ENCODE data around the gene ACVR2A. TPM values are rescaled to one million over a fixed set of nuclear protein-coding genes. Genes with fewer than 3 reads are reported as not detected.

ACVR2A gene
- total and polyA plus RNA-seq, 3 donors from 2014 or later, result 11.4 to 38.3 (median 21.6) TPM

GRCh38 chr2:147851244-147851930, 6.6 kb downstream of the ACVR2A start:
- TF ChIP-seq, protein P1, sequence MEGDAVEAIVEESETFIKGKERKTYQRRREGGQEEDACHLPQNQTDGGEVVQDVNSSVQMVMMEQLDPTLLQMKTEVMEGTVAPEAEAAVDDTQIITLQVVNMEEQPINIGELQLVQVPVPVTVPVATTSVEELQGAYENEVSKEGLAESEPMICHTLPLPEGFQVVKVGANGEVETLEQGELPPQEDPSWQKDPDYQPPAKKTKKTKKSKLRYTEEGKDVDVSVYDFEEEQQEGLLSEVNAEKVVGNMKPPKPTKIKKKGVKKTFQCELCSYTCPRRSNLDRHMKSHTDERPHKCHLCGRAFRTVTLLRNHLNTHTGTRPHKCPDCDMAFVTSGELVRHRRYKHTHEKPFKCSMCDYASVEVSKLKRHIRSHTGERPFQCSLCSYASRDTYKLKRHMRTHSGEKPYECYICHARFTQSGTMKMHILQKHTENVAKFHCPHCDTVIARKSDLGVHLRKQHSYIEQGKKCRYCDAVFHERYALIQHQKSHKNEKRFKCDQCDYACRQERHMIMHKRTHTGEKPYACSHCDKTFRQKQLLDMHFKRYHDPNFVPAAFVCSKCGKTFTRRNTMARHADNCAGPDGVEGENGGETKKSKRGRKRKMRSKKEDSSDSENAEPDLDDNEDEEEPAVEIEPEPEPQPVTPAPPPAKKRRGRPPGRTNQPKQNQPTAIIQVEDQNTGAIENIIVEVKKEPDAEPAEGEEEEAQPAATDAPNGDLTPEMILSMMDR (IDR thresholded peaks at IDR 0.05), result no peak
- TF ChIP-seq POLR2A (IDR thresholded peaks at IDR 0.05), result no peak
- Histone ChIP-seq H3K27ac (no peak overlapping the region), H3K4me1 (peaks cover 10% of the 10 kb centered on the region), H3K4me3 (no peak overlapping the region), H3K27me3 (no peaks in the 10 kb centered on the region), H3K9me3 (no peaks in the 10 kb centered on the region), H3K36me3 (ENCODE audit: low read depth, missing control alignments) (no peaks in the 10 kb centered on the region)
- WGBS, 2 donors, result 71 to 100% methylated on average over 1 of the region's 1 CpG
- intact Hi-C loops (cut with DNase I; ENCODE audit: low total_unique reads), result no loop called here
- DNase-seq, result no peak

DNA sequence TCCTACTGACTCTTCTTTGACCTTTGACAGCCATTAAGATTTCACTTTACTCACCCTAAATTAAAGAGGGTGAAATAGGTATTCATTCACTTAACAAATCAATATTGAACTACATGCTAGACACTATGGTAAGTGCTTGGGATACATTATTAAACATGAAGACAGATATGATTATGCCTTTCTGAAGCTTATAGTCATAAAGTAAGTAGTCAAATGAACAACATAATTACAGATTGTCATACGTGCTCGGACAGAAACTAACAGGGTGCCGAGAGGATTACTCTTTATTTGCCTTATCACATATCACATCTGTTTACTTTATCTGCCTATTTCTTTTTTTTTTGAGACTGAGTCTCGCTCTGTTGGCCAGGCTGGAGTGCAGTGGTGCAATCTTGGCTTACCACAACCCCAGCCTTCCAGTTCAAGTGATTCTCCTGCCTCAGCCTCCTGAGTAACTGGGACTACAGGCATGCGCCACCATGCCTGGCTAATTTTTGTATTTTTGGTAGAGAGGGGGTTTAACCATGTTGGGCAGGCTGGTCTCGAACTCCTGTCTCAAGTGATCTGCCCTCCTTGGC, 9.8 kb downstream of the ACVR2A start:
- WGBS, 2 donors, result 91 to 92% methylated on average over 6 of the region's 6 CpGs
- Histone ChIP-seq H3K4me3 (no peak overlapping the region), H3K4me1 (peaks cover 4% of the 10 kb centered on the region), H3K9me3 (no peaks in the 10 kb centered on the region), H3K27ac (no peak overlapping the region), H3K27me3 (no peaks in the 10 kb centered on the region), H3K36me3 (ENCODE audit: low read depth, missing control alignments) (no peaks in the 10 kb centered on the region)
- TF ChIP-seq POLR2A (IDR thresholded peaks at IDR 0.05), result no peak
- TF ChIP-seq, protein P1 (IDR thresholded peaks at IDR 0.05), result no peak
- DNase-seq, result no peak
- intact Hi-C loops (cut with DNase I; ENCODE audit: low total_unique reads), result no loop called here

GRCh38 chr2:147855316-147855715, 10.5 kb downstream of the ACVR2A start:
- H3K27me3 ChIP-seq, result no peaks in the 10 kb centered on the region
- no peaks in the 10 kb centered on the region for H3K36me3 ChIP-seq (ENCODE audit: low read depth, missing control alignments)
- TF ChIP-seq POLR2A (IDR thresholded peaks at IDR 0.05), result no peak
- TF ChIP-seq, protein P1 (IDR thresholded peaks at IDR 0.05), result no peak
- H3K4me1 ChIP-seq, result peaks cover 4% of the 10 kb centered on the region
- DNase-seq, result no peak
- intact Hi-C loops (cut with DNase I; ENCODE audit: low total_unique reads), result no loop called here
- no peaks in the 10 kb centered on the region for H3K9me3 ChIP-seq
- H3K4me3 ChIP-seq, result no peak overlapping the region
- H3K27ac ChIP-seq, result no peak overlapping the region

- no peak for DNase-seq
- Histone ChIP-seq H3K9me3 (no peaks in the 10 kb centered on the region), H3K27ac (no peak overlapping the region), H3K36me3 (ENCODE audit: low read depth, missing control alignments) (no peaks in the 10 kb centered on the region), H3K4me3 (no peak overlapping the region), H3K27me3 (no peaks in the 10 kb centered on the region), H3K4me1 (peaks cover 4% of the 10 kb centered on the region)
- no peak for TF ChIP-seq POLR2A (IDR thresholded peaks at IDR 0.05)
- TF ChIP-seq, protein P1 (IDR thresholded peaks at IDR 0.05), result no peak
- intact Hi-C loops (cut with DNase I; ENCODE audit: low total_unique reads), result no loop called here
Observed at GRCh38 chr2:147855977-147856376, 11.1 kb downstream of the ACVR2A start.

DNA sequence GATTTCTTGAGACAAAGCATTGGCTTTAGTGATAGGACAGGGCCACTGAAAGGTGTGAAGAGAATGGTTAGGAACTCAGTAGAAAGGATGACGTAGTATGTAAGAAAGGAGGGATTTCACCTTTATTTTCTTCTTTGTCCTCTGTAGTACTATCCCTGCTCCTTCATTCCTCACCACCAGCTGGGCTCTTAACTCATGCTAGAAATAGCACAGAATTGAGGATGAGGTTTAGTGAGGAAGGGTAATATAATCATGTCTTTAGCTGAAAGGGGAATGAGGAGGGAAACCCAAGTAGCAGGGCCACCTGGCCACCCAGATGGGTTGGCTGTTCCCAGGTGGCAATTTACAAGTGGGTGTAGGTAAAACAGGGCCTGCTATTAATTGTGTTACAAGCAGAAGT, 15.2 kb downstream of the ACVR2A start:
- Histone ChIP-seq H3K9me3 (no peaks in the 10 kb centered on the region), H3K27me3 (no peaks in the 10 kb centered on the region), H3K36me3 (ENCODE audit: low read depth, missing control alignments) (no peaks in the 10 kb centered on the region), H3K4me1 (no peaks in the 10 kb centered on the region), H3K27ac (no peak overlapping the region), H3K4me3 (no peak overlapping the region)
- intact Hi-C loops (cut with DNase I; ENCODE audit: low total_unique reads), result no loop called here
- TF ChIP-seq POLR2A (IDR thresholded peaks at IDR 0.05), result no peak
- TF ChIP-seq, protein P1 (IDR thresholded peaks at IDR 0.05), result no peak
- no peak for DNase-seq
- 89 to 98% methylated on average over 1 of the region's 1 CpG for WGBS, 2 donors

Data from testis (tissue), 3 donors.